GM04504 (cell line): ENCODE data around the gene RIN3.
A peak's percentile ranks its signal among the peaks of the same experiment; 100 is the strongest.
"Not testable (repeated sequence)": the region's sequence is repeated elsewhere in the genome, so short reads cannot be mapped to it uniquely, and the experiment has no call there.

Source experiments
- DNase-seq: peaks from one replicate; pipeline ENCODE4 v3.0.0-alpha.2; 2012; ENCODE audit warnings: low read depth

The RIN3 gene

GRCh38 chr14:92624764-92625163 is 111.2 kb downstream of the RIN3 start:
- DNase-seq = no peak

GRCh38 chr14:92625213-92625612 is 111.6 kb downstream of the RIN3 start:
- peak; percentile 93 for DNase-seq

GRCh38 chr14:92626041-92626440 is 112.5 kb downstream of the RIN3 start:
- no peak for DNase-seq

DNA sequence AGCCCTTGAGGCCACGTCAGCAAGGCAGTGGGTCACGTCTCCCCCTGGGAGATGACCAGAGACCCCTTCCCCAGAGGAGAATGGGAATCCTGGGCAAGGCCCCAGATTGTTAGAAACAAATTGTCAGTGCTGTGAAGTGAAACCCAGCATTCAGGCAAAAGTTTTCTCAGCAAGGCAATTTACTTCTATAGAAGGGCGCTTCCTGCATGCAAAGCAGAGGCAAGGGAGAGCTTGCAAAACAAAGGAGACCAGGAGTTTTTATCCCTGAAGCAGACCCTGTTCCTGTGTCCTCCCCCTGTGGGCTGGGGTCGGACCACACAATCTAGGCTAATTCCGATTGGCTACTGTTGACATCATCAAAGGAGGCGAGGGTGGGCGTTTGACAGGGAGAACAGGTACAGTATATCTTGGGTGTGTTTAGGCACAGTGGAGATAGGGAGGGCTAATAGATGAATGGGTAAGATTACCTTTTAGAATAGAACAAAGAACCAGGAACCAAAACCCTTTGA is 114.2 kb downstream of the RIN3 start:
- no peak for DNase-seq

GRCh38 chr14:92628636-92629035 is 115.1 kb downstream of the RIN3 start:
- DNase-seq = no peak

DNA sequence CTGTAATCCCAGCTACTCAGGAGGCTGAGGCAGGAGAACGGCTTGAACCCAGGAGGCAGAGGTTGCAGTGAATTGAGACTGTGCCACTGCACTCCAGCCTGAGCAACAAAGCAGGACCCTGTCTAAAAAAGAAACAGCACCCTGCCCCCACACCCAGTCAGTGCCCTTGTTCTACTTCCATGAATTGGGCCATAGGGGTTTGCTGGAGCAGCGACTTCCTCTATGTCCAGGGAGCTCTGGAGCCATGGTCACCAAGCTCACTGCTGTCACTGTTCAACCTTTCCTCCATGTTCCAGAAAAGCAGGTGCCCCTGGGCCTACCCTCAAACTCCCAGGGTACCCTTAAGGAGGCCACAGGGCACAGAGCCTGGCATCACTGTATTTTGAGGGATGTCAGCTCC is 116.8 kb downstream of the RIN3 start:
- no peak for DNase-seq

- no peak for DNase-seq
Observed at GRCh38 chr14:92631098-92631497, 117.5 kb downstream of the RIN3 start.

GRCh38 chr14:92632546-92633273 is 119.1 kb downstream of the RIN3 start:
- DNase-seq = no peak

DNA sequence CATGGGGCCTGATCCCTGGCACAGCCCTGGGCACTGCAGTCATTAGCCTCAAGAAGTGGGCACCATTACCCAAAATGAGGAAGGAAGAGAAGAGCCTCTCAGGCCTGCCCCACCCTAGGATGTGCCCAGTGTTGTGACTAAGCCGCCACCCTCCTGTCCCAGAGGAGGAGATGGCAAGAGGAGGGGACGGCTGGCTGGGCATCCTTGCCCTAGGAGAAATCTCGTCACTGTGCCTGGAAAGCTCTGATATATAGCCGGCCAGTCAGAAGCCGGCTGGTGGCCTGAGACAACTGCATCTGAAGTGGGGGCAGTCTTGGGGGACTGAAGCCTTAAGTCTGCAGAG is 119.7 kb downstream of the RIN3 start:
- no peak for DNase-seq

DNA sequence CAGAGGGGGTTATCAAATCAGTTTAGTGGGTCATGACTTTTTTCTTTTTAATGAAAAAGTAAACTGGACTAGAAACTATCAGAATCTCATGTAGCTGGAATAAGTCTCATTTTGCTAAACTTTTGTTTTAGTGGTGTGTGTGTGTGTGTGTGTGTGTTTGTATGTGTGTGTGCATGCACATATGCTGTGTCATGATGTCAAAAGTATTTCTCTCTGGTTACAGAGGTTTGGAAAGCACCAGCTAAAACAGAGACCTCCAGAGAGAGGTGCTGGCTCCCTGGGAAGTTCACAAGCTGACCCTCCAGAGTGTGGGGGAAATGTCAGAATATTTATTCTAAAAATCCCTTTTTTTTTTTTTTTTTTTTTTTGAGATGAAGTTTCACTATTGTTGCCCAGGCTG is 120.1 kb downstream of the RIN3 start:
- no peak for DNase-seq

DNA sequence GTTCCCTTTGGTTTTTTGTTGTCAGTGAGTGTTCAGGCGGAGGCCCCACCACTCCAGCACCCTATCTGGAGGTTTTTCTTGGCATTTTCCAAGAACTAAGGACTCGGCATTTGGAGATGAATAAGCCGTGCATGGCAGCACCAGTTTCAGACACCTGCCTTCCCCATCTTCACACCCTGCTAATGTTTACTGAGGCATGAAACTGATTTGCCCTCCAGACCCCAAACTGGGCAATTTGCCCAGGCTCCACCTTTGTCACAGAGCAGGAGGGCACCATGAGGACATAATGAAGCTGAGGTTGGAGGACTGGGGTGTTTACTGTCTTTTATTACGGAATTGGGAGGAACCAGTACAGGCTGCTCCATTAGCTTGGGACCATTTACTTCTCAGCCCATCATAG is 121.5 kb downstream of the RIN3 start:
- DNase-seq = no peak

DNA sequence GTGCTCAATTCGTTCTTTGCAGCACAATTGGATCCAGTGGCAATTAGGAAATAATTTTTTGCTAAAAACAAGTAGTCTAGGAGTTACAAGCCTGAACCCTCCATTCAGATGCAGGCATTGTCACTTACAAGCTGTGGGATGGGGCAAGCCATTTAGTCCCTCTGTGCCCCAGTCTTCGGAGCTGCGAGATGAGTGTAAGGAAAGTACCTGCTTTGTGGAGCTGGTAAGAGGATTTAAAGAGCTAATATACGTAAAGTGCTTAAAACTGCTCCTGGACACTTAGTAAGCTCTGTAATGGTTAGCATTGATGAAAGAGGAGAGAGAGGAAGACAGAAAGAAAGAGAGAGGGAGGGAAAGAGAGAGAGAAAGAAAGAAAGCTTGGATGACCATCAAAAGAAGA is 122.3 kb downstream of the RIN3 start:
- no peak for DNase-seq

DNA sequence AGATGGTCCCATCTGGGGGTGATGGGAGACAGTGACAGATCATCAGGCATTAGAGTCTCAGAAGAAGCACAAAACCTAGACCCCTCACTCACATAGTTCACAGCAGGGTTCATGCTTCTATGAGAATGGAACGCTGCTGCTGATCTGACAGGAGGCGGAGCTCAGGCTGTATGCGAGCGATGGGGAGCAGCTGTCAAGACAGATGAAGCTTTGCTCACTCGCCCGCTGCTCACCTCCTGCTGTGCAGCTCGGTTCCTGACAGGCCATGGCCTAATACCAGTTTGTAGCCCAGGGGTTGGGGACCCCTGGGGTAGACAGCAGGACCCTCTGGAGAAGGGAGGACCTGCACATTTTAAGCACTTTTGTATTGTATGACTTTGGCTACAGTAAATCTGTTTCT is 123.6 kb downstream of the RIN3 start:
- no peak for DNase-seq

- DNase-seq = no peak
Observed at GRCh38 chr14:92637864-92638263, 124.3 kb downstream of the RIN3 start.

- DNase-seq = no peak
Observed at GRCh38 chr14:92638266-92638665, 124.7 kb downstream of the RIN3 start.

GRCh38 chr14:92638904-92639303 is 125.3 kb downstream of the RIN3 start:
- no peak for DNase-seq

DNA sequence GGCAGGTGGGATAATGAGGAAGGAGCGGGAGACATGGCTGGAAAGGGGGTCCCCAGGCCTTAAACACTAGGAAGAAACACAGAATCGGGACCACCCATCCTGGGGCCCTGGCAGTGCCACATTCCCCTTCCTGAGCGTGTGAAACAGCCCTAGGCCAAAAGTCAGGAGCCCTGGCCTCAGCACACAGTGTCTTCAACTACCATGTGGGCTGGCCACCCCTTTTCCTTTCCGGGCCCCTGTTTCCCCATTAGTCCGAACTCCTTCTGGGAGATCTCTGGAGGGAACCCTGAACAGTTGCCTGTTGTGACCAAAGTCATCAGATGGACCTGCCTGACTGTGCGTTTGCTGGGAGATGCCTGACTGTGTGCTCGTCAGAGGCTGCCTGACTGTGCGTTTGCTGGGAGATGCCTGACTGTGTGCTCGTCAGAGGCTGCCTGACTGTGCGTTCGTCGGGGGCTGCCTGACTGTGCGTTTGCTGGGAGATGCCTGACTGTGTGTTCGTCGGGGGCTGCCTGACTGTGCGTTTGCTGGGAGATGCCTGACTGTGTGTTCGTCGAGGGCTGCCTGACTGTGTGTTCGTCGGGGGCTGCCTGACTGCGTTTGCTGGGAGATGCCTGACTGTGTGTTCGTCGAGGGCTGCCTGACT is 126.0 kb downstream of the RIN3 start:
- DNase-seq = not testable (repeated sequence)

DNA sequence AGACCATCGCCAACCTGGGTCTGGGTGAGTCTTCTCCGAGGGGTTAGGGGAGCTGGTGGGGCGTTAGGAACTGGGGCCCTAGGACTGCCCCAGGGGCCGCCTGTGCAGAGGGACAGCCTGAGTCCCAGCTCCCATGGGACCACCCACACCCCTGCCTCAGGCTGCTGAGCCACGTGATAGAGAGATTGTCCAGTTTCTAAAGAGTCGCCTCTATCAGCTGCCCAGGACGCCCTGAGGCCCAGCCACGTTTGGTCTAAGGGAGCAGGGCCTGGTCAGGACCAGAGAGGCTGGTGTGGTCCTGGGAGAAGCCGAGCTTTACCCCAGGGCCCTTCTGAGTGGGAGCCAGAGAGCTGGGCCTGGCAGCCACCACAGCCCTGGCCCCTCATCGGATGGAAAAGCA is 127.7 kb downstream of the RIN3 start:
- no peak for DNase-seq

DNA sequence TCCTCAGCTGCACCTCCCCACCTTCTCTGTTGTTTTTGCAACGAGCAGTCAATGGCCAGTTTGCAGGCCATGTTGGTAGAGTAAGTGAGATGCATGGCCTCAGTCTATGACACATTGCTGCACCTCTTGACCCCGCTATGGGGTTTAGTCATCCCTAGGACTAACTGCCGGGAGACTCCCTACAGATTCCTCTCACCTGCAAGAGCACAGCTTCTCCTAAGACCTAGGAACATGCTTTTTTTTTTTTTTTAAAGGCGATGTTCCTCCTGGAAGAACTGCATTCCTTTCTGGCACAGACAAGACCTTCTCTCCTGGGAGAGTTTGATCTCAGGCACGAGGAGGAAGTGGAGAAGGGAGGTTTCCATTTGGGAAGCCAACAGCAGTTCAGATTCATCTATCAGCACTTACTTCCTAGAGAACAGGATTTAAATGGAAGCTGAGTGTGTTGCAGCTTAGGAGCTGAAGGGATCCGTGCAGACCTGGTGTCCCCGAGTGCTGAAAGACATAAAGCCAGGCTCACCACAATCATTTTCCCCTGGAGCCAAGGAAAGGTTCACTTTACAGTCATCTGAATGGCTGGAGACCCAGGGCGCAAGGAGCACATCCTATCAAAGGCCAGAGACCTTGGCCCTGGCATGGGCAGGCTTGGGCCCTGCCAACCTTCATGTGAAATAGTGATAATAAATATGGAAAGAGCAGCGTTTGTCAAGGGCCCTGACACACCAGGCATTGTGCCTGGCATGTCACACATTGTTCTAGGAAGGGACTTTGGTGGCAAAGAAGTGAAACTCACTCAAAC is 130.8 kb downstream of the RIN3 start:
- peak; percentile 30 for DNase-seq

- DNase-seq = no peak
Observed at GRCh38 chr14:92644970-92645515, 131.5 kb downstream of the RIN3 start.

- peak; percentile 88 for DNase-seq
Observed at GRCh38 chr14:92645841-92646478, 132.4 kb downstream of the RIN3 start.
